Measurements from ENCODE around the gene ZNF668.

ZNF668 gene

DNA sequence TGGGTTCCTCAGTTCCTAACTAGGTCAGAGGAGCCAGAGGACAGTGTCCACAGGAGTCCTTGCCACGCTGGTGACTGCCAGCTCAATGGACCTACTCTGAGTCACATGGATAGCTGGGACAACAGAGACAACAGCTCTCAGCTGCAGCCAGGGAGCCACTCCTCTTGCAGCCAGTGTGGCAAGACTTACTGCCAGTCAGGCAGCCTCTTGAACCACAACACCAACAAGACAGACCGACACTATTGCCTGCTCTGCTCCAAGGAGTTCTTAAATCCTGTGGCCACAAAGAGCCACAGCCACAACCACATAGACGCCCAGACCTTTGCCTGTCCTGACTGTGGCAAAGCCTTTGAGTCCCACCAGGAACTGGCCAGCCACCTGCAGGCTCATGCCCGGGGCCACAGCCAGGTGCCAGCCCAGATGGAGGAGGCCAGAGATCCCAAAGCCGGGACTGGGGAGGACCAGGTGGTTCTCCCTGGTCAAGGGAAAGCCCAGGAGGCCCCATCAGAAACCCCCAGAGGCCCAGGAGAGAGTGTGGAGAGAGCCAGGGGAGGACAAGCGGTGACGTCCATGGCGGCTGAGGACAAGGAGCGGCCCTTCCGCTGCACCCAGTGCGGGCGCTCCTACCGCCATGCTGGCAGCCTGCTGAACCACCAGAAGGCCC is 6.8 kb upstream of the ZNF668 start:
- TF ChIP-seq, protein P1, sequence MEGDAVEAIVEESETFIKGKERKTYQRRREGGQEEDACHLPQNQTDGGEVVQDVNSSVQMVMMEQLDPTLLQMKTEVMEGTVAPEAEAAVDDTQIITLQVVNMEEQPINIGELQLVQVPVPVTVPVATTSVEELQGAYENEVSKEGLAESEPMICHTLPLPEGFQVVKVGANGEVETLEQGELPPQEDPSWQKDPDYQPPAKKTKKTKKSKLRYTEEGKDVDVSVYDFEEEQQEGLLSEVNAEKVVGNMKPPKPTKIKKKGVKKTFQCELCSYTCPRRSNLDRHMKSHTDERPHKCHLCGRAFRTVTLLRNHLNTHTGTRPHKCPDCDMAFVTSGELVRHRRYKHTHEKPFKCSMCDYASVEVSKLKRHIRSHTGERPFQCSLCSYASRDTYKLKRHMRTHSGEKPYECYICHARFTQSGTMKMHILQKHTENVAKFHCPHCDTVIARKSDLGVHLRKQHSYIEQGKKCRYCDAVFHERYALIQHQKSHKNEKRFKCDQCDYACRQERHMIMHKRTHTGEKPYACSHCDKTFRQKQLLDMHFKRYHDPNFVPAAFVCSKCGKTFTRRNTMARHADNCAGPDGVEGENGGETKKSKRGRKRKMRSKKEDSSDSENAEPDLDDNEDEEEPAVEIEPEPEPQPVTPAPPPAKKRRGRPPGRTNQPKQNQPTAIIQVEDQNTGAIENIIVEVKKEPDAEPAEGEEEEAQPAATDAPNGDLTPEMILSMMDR (conservative IDR thresholded peaks at IDR 0.05; ENCODE audit: low read length), result no peak
- no peak for DNase-seq (ENCODE audit: low read depth)

DNA sequence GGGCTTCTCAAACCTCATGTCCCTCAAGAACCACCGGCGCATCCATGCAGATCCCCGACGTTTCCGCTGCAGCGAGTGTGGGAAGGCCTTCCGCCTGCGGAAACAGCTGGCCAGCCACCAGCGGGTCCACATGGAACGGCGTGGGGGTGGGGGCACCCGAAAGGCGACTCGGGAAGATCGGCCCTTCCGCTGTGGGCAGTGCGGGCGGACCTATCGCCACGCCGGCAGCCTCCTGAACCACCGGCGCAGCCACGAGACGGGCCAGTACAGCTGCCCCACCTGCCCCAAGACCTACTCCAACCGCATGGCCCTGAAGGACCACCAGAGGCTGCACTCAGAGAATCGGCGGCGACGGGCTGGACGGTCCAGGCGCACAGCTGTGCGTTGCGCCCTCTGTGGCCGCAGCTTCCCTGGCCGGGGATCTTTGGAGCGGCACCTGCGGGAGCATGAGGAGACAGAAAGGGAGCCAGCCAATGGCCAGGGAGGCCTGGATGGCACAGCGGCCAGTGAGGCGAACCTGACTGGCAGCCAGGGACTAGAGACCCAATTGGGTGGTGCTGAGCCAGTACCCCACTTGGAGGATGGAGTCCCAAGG is 6.1 kb upstream of the ZNF668 start:
- no peak overlapping the region for H3K4me3 ChIP-seq (ENCODE audit: low read length)
- TF ChIP-seq, protein P1 (conservative IDR thresholded peaks at IDR 0.05; ENCODE audit: low read length), result no peak
- DNase-seq (ENCODE audit: low read depth), result no peak

More for the DNA sequence above, 6.8 kb upstream of the ZNF668 start:
- H3K4me3 ChIP-seq (ENCODE audit: low read length), result no peak overlapping the region

DNA sequence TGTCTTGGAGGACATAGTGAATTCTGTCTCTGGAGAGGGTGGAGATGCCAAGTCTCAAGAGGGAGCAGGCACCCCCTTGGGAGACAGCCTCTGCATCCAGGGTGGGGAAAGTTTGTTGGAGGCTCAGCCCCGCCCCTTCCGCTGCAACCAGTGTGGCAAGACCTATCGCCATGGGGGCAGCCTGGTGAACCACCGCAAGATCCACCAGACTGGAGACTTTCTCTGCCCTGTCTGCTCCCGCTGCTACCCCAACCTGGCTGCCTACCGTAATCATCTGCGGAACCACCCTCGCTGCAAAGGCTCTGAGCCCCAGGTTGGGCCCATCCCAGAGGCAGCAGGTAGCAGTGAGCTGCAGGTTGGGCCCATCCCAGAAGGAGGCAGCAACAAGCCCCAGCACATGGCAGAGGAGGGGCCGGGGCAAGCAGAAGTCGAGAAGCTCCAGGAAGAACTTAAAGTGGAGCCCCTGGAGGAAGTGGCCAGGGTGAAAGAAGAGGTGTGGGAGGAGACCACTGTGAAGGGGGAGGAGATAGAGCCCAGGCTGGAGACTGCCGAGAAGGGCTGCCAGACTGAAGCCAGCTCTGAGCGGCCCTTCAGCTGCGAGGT is 5.4 kb upstream of the ZNF668 start:
- TF ChIP-seq, protein P1 (conservative IDR thresholded peaks at IDR 0.05; ENCODE audit: low read length), result no peak
- DNase-seq (ENCODE audit: low read depth), result no peak
- H3K4me3 ChIP-seq (ENCODE audit: low read length), result no peak overlapping the region

DNA sequence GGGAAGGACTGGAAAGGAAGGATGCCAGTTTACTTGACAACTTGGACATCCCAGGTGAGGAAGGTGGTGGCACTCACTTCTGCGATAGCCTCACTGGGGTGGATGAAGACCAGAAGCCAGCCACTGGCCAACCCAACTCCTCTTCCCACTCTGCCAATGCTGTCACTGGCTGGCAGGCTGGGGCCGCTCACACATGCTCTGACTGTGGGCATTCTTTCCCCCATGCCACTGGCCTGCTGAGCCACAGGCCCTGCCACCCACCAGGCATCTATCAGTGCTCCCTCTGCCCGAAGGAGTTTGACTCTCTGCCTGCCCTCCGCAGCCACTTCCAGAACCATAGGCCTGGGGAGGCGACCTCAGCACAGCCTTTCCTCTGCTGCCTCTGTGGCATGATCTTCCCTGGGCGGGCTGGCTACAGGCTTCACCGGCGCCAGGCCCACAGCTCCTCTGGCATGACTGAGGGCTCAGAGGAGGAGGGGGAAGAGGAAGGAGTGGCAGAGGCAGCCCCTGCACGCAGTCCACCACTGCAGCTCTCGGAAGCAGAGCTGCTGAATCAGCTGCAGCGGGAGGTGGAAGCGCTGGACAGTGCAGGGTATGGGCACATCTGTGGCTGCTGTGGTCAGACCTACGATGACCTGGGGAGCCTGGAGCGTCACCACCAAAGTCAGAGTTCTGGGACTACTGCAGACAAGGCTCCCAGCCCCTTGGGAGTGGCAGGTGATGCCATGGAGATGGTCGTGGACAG is 4.7 kb upstream of the ZNF668 start:
- no peak overlapping the region for H3K4me3 ChIP-seq (ENCODE audit: low read length)
- TF ChIP-seq, protein P1 (conservative IDR thresholded peaks at IDR 0.05; ENCODE audit: low read length), result no peak
- DNase-seq (ENCODE audit: low read depth), result no peak

DNA sequence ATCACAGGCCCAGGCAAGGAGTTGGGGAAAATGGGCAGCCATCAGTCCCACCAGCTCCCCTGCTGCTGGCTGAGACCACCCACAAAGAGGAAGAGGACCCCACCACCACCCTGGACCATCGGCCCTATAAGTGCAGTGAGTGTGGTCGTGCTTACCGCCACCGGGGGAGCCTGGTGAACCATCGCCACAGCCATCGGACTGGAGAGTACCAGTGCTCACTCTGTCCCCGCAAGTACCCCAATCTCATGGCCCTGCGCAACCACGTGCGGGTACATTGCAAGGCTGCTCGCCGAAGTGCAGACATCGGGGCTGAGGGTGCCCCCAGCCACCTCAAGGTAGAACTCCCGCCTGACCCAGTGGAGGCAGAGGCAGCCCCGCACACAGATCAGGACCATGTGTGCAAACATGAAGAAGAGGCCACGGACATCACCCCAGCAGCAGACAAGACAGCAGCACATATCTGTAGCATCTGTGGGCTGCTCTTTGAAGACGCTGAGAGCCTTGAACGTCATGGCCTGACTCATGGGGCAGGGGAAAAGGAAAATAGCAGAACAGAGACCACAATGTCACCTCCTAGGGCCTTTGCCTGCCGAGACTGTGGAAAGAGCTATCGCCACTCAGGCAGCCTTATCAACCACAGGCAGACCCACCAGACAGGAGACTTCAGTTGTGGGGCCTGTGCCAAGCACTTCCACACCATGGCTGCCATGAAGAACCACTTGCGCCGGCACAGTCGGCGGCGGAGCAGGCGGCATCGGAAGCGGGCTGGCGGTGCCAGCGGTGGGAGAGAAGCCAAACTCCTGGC is 3.8 kb upstream of the ZNF668 start:
- no peak overlapping the region for H3K4me3 ChIP-seq (ENCODE audit: low read length)
- no peak for DNase-seq (ENCODE audit: low read depth)
- TF ChIP-seq, protein P1 (conservative IDR thresholded peaks at IDR 0.05; ENCODE audit: low read length), result no peak

DNA sequence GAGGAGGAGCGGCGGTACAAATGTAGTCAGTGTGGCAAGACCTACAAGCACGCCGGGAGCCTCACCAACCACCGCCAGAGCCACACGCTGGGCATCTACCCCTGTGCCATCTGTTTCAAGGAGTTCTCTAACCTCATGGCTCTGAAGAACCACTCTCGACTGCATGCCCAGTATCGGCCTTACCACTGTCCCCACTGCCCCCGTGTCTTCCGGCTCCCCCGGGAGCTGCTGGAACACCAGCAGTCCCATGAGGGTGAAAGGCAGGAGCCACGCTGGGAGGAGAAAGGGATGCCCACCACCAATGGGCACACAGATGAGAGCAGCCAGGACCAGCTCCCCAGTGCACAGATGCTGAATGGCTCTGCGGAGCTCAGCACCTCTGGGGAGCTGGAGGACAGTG is 3.0 kb upstream of the ZNF668 start:
- DNase-seq (ENCODE audit: low read depth), result no peak
- TF ChIP-seq, protein P1 (conservative IDR thresholded peaks at IDR 0.05; ENCODE audit: low read length), result no peak
- H3K4me3 ChIP-seq (ENCODE audit: low read length), result no peak overlapping the region
